ENCODE data around the gene DCDC1.

Gene DCDC1

DNA sequence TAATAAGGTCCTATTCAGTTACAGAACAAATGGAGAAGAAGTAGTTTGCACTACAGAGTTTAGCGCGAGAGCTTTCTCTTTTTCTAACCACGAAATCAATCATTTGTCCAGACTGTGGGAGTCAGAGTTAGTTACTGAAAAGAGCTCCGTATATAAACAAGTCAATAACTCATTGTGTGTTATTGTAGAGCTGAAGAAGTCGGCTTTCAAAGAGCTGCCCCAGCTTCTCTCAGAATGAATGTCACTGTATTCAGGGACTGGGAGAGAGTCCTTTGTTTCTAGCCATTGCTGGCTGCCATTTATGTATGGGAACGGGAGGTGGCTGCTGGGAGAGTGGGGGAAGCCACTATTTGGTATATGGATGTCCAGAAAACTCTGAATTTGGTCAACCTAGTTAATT lies 227.8 kb downstream of the DCDC1 start:
- TF ChIP-seq, protein P1, sequence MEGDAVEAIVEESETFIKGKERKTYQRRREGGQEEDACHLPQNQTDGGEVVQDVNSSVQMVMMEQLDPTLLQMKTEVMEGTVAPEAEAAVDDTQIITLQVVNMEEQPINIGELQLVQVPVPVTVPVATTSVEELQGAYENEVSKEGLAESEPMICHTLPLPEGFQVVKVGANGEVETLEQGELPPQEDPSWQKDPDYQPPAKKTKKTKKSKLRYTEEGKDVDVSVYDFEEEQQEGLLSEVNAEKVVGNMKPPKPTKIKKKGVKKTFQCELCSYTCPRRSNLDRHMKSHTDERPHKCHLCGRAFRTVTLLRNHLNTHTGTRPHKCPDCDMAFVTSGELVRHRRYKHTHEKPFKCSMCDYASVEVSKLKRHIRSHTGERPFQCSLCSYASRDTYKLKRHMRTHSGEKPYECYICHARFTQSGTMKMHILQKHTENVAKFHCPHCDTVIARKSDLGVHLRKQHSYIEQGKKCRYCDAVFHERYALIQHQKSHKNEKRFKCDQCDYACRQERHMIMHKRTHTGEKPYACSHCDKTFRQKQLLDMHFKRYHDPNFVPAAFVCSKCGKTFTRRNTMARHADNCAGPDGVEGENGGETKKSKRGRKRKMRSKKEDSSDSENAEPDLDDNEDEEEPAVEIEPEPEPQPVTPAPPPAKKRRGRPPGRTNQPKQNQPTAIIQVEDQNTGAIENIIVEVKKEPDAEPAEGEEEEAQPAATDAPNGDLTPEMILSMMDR (IDR thresholded peaks at IDR 0.05; ENCODE audit: control insufficient read depth, insufficient read depth, low read depth, low read length, missing control alignments), result no peak
- DNase-seq (ENCODE audit: low read depth), result no peak
- no peak overlapping the region for H3K4me3 ChIP-seq (ENCODE audit: control insufficient read depth, low read depth, low read length)

DNA sequence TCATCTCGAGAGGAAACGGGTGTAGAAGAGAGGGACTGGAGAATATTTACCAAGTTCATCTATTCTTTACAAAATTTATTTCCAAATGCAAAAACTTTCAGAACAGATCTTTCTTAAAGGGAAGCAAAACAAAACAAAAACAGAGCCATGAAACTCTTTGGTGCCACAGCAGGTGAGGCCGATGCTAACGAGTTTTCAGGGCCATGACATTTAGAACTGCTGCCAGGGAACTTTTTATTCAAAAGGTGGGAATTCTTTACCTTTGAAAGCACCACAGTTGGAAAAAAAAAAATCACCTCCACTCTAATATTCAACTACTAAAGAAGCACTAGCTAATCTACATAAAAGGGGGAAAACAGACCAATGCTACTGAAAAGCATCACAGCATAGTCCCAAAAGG lies 230.1 kb downstream of the DCDC1 start:
- no peak overlapping the region for H3K4me3 ChIP-seq (ENCODE audit: control insufficient read depth, low read depth, low read length)
- TF ChIP-seq, protein P1 (IDR thresholded peaks at IDR 0.05; ENCODE audit: control insufficient read depth, insufficient read depth, low read depth, low read length, missing control alignments), result no peak
- DNase-seq (ENCODE audit: low read depth), result no peak

DNA sequence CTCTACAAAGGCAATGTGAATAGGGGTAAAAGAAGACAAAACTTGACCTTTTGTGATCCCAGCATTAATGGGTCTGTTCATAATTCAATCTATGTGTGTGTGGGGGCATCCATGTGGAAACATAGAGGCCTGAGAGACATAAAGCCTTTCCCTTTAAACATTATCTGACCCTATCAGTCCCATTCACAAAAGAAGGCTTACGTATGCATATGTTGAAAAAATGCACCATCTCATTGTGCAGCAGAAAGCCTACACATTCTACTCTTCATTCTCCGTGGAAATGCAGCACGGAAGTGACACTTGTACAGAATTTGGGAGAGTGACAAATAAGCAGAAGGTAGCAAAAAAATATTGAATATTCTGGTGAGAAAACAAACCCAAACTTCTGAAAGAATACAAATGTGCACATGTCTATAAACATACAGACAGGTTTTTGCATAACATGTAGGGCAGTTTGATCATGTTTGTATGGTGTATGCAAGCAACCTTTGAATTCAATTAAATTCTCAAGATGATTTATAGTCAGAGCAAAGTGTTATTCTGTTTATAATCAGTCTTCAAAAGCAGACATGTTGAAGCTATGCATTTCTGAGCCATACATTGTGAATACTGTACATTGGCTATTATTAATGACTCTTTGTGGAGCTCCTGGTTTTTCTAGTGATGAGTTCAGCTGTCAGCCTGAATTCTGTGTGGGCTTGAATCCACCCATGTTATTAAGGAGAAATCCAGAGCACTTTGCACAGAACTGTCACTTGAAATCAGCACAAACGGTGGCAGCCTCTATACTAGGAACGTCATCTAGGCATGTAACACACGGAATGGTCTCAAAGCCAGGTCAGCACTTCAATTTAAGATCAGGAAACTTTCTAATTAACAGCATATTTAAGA lies 236.8 kb downstream of the DCDC1 start:
- no peak overlapping the region for H3K4me3 ChIP-seq (ENCODE audit: control insufficient read depth, low read depth, low read length)
- TF ChIP-seq, protein P1 (IDR thresholded peaks at IDR 0.05; ENCODE audit: control insufficient read depth, insufficient read depth, low read depth, low read length, missing control alignments), result no peak
- DNase-seq (ENCODE audit: low read depth), result no peak

DNA sequence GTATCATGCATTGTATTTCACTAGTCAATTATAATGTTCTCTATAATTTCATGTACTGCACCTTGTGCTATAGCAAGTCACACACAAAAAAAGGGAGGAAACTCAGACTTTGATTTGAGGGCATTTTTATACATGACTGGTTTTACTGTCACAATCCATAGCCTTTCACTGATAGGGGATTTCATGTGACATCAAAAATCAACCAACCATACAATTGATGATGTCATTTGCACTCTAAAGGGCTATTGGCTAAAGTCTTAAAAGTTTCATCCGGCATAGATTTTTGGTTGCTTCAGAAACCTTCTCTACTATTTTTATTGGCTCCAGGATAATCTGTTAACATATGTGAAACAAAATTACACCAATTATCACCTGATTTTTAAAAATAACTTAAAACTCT lies 237.8 kb downstream of the DCDC1 start:
- no peak for DNase-seq (ENCODE audit: low read depth)
- TF ChIP-seq, protein P1 (IDR thresholded peaks at IDR 0.05; ENCODE audit: control insufficient read depth, insufficient read depth, low read depth, low read length, missing control alignments), result no peak

DNA sequence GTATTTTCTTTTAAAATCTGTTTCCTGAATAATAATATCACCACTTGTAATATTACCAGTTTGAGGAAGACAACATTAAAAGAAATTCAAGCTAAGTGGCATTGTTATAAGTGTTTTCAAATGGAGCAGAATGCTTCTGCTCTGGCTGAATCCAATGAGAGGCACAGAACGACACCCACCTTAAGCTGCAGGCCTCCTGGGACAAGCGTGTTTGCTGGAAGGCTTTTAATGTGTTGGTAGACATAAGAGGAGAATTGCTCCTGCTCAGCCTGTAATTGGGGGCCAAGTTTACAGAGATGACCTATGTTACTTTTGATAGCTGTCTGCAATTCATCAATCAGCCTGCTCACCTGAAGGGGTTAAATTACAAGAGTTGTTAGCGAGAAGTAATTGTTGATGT lies 242.2 kb downstream of the DCDC1 start:
- DNase-seq (ENCODE audit: low read depth), result no peak
- H3K4me3 ChIP-seq (ENCODE audit: control insufficient read depth, low read depth, low read length), result no peak overlapping the region
- TF ChIP-seq, protein P1 (IDR thresholded peaks at IDR 0.05; ENCODE audit: control insufficient read depth, insufficient read depth, low read depth, low read length, missing control alignments), result no peak

More for the DNA sequence above, 237.8 kb downstream of the DCDC1 start:
- H3K4me3 ChIP-seq (ENCODE audit: control insufficient read depth, low read depth, low read length), result no peak overlapping the region

DNA sequence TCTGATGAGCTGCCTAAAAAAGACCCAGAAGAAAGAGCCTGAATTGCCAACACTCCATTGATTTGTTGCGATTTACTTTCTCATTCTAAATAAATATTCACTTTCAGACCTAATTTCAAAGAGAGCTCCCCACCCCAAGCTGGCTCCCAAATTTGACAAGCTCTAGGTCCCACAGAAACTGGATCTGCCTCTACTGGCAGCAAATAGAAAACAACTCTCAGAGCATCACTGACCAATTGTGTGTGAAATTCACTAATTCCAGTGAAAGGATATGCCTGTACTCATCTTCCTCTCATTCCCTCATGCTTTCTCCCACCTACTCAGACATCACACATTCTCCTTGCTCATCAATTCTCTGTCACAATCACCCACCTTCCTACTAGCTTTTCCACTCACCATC lies 249.1 kb downstream of the DCDC1 start:
- TF ChIP-seq, protein P1 (IDR thresholded peaks at IDR 0.05; ENCODE audit: control insufficient read depth, insufficient read depth, low read depth, low read length, missing control alignments), result no peak
- no peak overlapping the region for H3K4me3 ChIP-seq (ENCODE audit: control insufficient read depth, low read depth, low read length)
- DNase-seq (ENCODE audit: low read depth), result no peak
